ENCODE results near the gene PRCD. TPM values are rescaled to one million over a fixed set of nuclear protein-coding genes. Genes with fewer than 3 reads are reported as not detected.

PRCD gene
- polyA plus RNA-seq, 1 experiment = 0.21 TPM

- TF ChIP-seq, protein P1, sequence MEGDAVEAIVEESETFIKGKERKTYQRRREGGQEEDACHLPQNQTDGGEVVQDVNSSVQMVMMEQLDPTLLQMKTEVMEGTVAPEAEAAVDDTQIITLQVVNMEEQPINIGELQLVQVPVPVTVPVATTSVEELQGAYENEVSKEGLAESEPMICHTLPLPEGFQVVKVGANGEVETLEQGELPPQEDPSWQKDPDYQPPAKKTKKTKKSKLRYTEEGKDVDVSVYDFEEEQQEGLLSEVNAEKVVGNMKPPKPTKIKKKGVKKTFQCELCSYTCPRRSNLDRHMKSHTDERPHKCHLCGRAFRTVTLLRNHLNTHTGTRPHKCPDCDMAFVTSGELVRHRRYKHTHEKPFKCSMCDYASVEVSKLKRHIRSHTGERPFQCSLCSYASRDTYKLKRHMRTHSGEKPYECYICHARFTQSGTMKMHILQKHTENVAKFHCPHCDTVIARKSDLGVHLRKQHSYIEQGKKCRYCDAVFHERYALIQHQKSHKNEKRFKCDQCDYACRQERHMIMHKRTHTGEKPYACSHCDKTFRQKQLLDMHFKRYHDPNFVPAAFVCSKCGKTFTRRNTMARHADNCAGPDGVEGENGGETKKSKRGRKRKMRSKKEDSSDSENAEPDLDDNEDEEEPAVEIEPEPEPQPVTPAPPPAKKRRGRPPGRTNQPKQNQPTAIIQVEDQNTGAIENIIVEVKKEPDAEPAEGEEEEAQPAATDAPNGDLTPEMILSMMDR (IDR thresholded peaks at IDR 0.05; ENCODE audit: insufficient read depth, low read depth, low read length) = no peak
- H3K4me3 ChIP-seq (ENCODE audit: low read depth, low read length) = no peak overlapping the region
- no peaks in the 10 kb centered on the region for H3K36me3 ChIP-seq (ENCODE audit: control insufficient read depth, insufficient read depth, low read length)
- peaks cover 13% of the 10 kb centered on the region for H3K27me3 ChIP-seq (ENCODE audit: control insufficient read depth, insufficient read depth, low read length)
- CTCF ChIA-PET = interaction anchor here (0.8 to 1.9 kb wide), 6 partner anchors 30 to 94 kb away, joined by 3 to 8 read pairs (median 4); no protein-coding TSS in a partner anchor
- POLR2A ChIA-PET = no interaction called here
- no peak for DNase-seq (ENCODE audit: low read depth)
Observed at GRCh38 chr17:76586741-76587487, 47.1 kb downstream of the PRCD start.

DNA sequence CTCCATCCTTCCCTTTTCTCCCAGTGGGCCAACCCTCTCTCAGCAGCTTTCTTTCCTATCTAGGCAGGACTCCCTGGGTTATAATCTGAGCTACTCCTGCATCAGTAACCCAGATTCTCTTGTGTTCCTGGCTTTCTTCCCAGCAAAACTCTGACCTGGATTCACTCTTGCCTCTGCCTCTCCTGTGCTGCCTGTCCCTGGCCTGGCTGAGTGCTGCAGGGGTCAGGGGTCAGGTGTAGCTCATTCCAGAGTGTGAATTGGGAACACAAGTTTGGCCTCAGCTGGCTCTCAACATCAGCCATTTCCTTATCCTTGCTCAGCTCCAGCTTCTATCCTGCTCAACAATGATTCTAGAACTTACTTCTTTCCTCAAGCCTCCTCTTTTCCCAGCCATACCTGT is 48.3 kb downstream of the PRCD start:
- POLR2A ChIA-PET = no interaction called here
- H3K27me3 ChIP-seq (ENCODE audit: control insufficient read depth, insufficient read depth, low read length) = peaks cover 13% of the 10 kb centered on the region
- CTCF ChIA-PET = interaction anchor here (0.8 to 1.1 kb wide), 2 partner anchors 8 to 42 kb away, joined by 3 read pairs; no protein-coding TSS in a partner anchor
- TF ChIP-seq, protein P1 (IDR thresholded peaks at IDR 0.05; ENCODE audit: insufficient read depth, low read depth, low read length) = no peak
- no peaks in the 10 kb centered on the region for H3K36me3 ChIP-seq (ENCODE audit: control insufficient read depth, insufficient read depth, low read length)
- no peak overlapping the region for H3K4me3 ChIP-seq (ENCODE audit: low read depth, low read length)
- DNase-seq (ENCODE audit: low read depth) = no peak

GRCh38 chr17:76593384-76593826 is 53.6 kb downstream of the PRCD start:
- DNase-seq (ENCODE audit: low read depth) = no peak
- POLR2A ChIA-PET = no interaction called here
- TF ChIP-seq, protein P1 (IDR thresholded peaks at IDR 0.05; ENCODE audit: insufficient read depth, low read depth, low read length) = no peak
- CTCF ChIA-PET = interaction anchor here (1.0 to 2.0 kb wide), 3 partner anchors 15 to 88 kb away, joined by 3 to 5 read pairs (median 4); no protein-coding TSS in a partner anchor
- Histone ChIP-seq H3K27me3 (ENCODE audit: control insufficient read depth, insufficient read depth, low read length) (peaks cover 2% of the 10 kb centered on the region; the same call in 1 of the 2 replicates), H3K36me3 (ENCODE audit: control insufficient read depth, insufficient read depth, low read length) (no peaks in the 10 kb centered on the region), H3K4me3 (ENCODE audit: low read depth, low read length) (no peak overlapping the region)

- H3K4me3 ChIP-seq (ENCODE audit: low read depth, low read length) = no peak overlapping the region
- POLR2A ChIA-PET = no interaction called here
- CTCF ChIA-PET = interaction anchor here (1.0 to 2.0 kb wide), 3 partner anchors 16 to 88 kb away, joined by 3 to 5 read pairs (median 4); no protein-coding TSS in a partner anchor
- DNase-seq (ENCODE audit: low read depth) = no peak
- TF ChIP-seq, protein P1 (IDR thresholded peaks at IDR 0.05; ENCODE audit: insufficient read depth, low read depth, low read length) = no peak
- peaks cover 2% of the 10 kb centered on the region; the same call in 1 of the 2 replicates for H3K27me3 ChIP-seq (ENCODE audit: control insufficient read depth, insufficient read depth, low read length)
- H3K36me3 ChIP-seq (ENCODE audit: control insufficient read depth, insufficient read depth, low read length) = no peaks in the 10 kb centered on the region
Observed at GRCh38 chr17:76593959-76594358, 54.1 kb downstream of the PRCD start.

DNA sequence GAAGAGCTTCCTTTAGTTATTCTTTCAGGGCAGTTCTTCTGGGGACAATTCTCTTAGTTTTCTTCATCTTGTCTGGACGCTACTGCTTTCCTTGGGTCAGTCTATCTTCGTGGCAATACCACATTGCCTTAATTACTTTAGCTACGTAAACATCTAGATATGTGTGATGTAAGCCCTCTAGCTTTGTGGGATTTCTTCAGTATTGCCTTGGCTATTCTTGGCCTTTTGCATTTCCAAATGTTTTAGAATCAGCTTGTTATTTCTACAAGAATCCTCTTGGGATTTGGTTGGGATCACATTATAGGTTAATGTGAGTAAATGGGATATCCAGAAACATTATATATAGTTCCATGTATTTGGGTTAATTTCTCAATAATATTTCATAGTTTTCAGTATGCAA is 54.8 kb downstream of the PRCD start:
- POLR2A ChIA-PET = no interaction called here
- CTCF ChIA-PET = interaction anchor here (0.6 to 1.2 kb wide), 3 partner anchors 36 to 158 kb away, joined by 3 read pairs; no protein-coding TSS in a partner anchor
- TF ChIP-seq, protein P1 (IDR thresholded peaks at IDR 0.05; ENCODE audit: insufficient read depth, low read depth, low read length) = no peak
- Histone ChIP-seq H3K27me3 (ENCODE audit: control insufficient read depth, insufficient read depth, low read length) (no peaks in the 10 kb centered on the region), H3K36me3 (ENCODE audit: control insufficient read depth, insufficient read depth, low read length) (no peaks in the 10 kb centered on the region), H3K4me3 (ENCODE audit: low read depth, low read length) (no peak overlapping the region)
- no peak for DNase-seq (ENCODE audit: low read depth)
